ENCODE measurements around the gene BFAR.
"Not testable (repeated sequence)": the region's sequence is repeated elsewhere in the genome, so short reads cannot be mapped to it uniquely, and the experiment has no call there.

The BFAR gene

DNA sequence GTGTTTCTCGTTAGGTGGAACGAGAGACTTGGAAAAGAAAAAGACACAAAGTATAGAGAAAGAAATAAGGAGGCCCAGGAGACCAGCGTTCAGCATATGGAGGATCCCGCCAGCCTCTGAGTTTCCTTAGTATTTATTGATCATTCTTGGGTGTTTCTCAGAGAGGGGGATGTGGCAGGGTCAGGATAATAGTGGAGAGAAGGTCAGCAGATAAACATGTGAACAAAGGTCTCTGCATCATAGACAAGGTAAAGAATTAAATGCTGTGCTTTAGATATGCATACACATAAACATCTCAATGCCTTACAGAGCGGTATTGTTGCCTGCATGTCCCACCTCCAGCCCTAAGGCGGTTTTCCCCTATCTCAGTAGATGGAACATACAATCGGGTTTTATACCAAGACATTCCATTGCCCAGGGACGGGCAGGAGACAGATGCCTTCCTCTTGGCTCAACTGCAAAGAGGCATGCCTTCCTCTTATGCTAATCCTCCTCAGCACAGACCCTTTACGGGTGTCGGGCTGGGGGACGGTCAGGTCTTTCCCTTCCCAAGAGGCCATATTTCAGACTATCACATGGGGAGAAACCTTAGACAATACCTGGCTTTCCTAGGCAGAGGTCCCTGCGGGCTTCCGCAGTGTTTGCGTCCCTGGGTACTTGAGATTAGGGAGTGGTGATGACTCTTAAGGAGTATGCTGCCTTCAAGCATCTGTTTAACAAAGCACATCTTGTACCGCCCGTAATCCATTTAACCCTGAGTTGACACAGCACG lies 3.6 kb downstream of the BFAR start:
- H3K27me3 ChIP-seq (ENCODE audit: control insufficient read depth, insufficient read depth, low read length); H3K9me3 ChIP-seq (ENCODE audit: control insufficient read depth, insufficient read depth, low read depth, low read length): not testable (repeated sequence)
- H3K4me3 ChIP-seq (ENCODE audit: low read depth, low read length) = peak overlapping the region; percentile 35; the same call in 1 of the 2 replicates
- peaks cover 17% of the 10 kb centered on the region for H3K36me3 ChIP-seq (ENCODE audit: control insufficient read depth, insufficient read depth, low read length)
- peaks cover 36% of the 10 kb centered on the region for H3K4me1 ChIP-seq (ENCODE audit: control insufficient read depth, insufficient read depth, low read length)
- H3K9ac ChIP-seq (ENCODE audit: low read length) = peak overlapping the region; percentile 66
- peak overlapping the region; percentile 94 for H3K27ac ChIP-seq (ENCODE audit: low read depth, low read length)

DNA sequence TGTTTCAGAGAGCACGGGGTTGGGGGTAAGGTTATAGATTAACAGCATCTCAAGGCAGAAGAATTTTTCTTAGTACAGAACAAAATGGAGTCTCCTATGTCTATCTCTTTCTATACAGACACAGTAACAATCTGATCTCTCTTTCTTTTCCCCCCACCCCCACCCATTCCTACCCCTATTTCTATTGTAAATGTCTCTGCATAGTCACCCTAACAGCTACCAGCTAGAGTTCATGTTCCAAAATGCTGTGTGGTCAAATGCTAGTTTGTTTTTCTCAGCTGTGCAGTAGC lies 4.1 kb downstream of the BFAR start:
- Histone ChIP-seq H3K9ac (ENCODE audit: low read length) (peak overlapping the region; percentile 66), H3K27ac (ENCODE audit: low read depth, low read length) (peak overlapping the region; percentile 62), H3K36me3 (ENCODE audit: control insufficient read depth, insufficient read depth, low read length) (peaks cover 17% of the 10 kb centered on the region), H3K4me1 (ENCODE audit: control insufficient read depth, insufficient read depth, low read length) (peaks cover 40% of the 10 kb centered on the region), H3K4me3 (ENCODE audit: low read depth, low read length) (peak overlapping the region; percentile 9)
- not testable (repeated sequence) for H3K9me3 ChIP-seq (ENCODE audit: control insufficient read depth, insufficient read depth, low read depth, low read length); H3K27me3 ChIP-seq (ENCODE audit: control insufficient read depth, insufficient read depth, low read length)

- peaks cover 31% of the 10 kb centered on the region for H3K4me1 ChIP-seq (ENCODE audit: control insufficient read depth, insufficient read depth, low read length)
- no peaks in the 10 kb centered on the region for H3K9me3 ChIP-seq (ENCODE audit: control insufficient read depth, insufficient read depth, low read depth, low read length)
- H3K4me3 ChIP-seq (ENCODE audit: low read depth, low read length) = no peak overlapping the region
- no peaks in the 10 kb centered on the region for H3K27me3 ChIP-seq (ENCODE audit: control insufficient read depth, insufficient read depth, low read length)
- no peak overlapping the region for H3K27ac ChIP-seq (ENCODE audit: low read depth, low read length)
- H3K36me3 ChIP-seq (ENCODE audit: control insufficient read depth, insufficient read depth, low read length) = peaks cover 33% of the 10 kb centered on the region
- no peak overlapping the region for H3K9ac ChIP-seq (ENCODE audit: low read length)
Observed at GRCh38 chr16:14640538-14640937, 7.8 kb downstream of the BFAR start.

DNA sequence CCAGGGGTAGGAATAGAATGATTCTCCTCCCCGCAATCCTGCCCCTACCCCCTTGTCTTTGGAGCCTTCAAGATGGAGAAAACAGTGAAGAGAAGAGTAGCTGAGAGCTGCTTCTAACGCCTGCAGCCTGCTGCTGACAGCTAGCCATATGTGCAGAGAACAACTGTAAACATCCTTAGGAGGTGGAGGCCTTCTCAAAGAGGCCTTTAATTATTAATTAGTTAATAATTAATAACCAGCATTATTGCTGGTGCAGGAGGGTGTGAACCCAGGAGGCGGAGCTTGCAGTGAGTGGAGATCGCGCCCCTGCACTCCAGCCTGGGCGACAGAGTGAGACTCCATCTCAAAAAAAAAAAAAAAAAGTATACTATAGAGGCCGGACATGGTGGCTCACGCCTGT lies 8.5 kb downstream of the BFAR start:
- Histone ChIP-seq H3K4me3 (ENCODE audit: low read depth, low read length) (no peak overlapping the region), H3K9ac (ENCODE audit: low read length) (no peak overlapping the region), H3K27ac (ENCODE audit: low read depth, low read length) (no peak overlapping the region), H3K4me1 (ENCODE audit: control insufficient read depth, insufficient read depth, low read length) (peaks cover 26% of the 10 kb centered on the region), H3K27me3 (ENCODE audit: control insufficient read depth, insufficient read depth, low read length) (no peaks in the 10 kb centered on the region), H3K36me3 (ENCODE audit: control insufficient read depth, insufficient read depth, low read length) (peaks cover 39% of the 10 kb centered on the region), H3K9me3 (ENCODE audit: control insufficient read depth, insufficient read depth, low read depth, low read length) (no peaks in the 10 kb centered on the region)

GRCh38 chr16:14641926-14642325 lies 9.2 kb downstream of the BFAR start:
- no peak overlapping the region for H3K4me3 ChIP-seq (ENCODE audit: low read depth, low read length)
- peaks cover 26% of the 10 kb centered on the region for H3K4me1 ChIP-seq (ENCODE audit: control insufficient read depth, insufficient read depth, low read length)
- no peak overlapping the region for H3K9ac ChIP-seq (ENCODE audit: low read length)
- no peaks in the 10 kb centered on the region for H3K9me3 ChIP-seq (ENCODE audit: control insufficient read depth, insufficient read depth, low read depth, low read length)
- H3K27ac ChIP-seq (ENCODE audit: low read depth, low read length) = no peak overlapping the region
- no peaks in the 10 kb centered on the region for H3K27me3 ChIP-seq (ENCODE audit: control insufficient read depth, insufficient read depth, low read length)
- peaks cover 46% of the 10 kb centered on the region for H3K36me3 ChIP-seq (ENCODE audit: control insufficient read depth, insufficient read depth, low read length)

DNA sequence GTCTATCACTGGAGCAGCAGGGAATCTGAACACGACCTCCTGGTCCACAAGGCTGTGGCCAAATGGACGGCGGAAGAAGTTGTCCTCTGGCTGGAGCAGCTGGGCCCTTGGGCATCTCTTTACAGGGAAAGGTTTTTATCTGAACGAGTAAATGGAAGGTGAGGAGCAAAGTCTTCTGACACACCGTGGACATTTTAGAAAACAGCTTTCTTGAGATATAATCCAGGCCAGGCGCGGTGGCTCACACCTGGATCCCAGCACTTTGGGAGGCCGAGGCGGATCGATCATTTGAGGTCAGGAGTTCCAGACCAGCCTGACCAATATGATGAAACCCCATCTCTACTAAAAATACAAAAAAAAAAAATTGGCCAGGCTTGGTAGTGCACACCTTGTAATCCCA lies 17.1 kb downstream of the BFAR start:
- no peaks in the 10 kb centered on the region for H3K27me3 ChIP-seq (ENCODE audit: control insufficient read depth, insufficient read depth, low read length)
- no peaks in the 10 kb centered on the region for H3K4me1 ChIP-seq (ENCODE audit: control insufficient read depth, insufficient read depth, low read length)
- H3K36me3 ChIP-seq (ENCODE audit: control insufficient read depth, insufficient read depth, low read length) = peaks cover 87% of the 10 kb centered on the region
- H3K27ac ChIP-seq (ENCODE audit: low read depth, low read length) = no peak overlapping the region
- no peak overlapping the region for H3K4me3 ChIP-seq (ENCODE audit: low read depth, low read length)
- H3K9ac ChIP-seq (ENCODE audit: low read length) = no peak overlapping the region
- no peaks in the 10 kb centered on the region for H3K9me3 ChIP-seq (ENCODE audit: control insufficient read depth, insufficient read depth, low read depth, low read length)

DNA sequence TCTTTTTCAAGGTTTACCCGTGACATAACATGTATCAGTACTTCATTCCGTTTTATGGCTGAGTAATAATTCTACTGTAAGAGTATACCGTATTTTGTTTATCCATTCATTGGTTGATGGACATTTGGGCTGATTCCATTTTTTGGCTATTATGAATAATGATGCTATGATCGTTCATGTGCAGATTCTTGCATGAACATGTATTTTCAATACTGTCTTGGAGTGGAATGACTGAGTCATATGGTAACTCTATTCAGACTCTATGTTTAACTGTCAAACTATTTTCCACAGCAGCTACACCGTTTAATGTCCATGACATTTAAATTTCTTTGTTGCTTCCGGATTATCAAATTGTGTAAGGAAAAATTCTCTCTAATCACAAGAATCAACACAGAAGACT lies 17.9 kb downstream of the BFAR start:
- Histone ChIP-seq H3K27me3 (ENCODE audit: control insufficient read depth, insufficient read depth, low read length) (no peaks in the 10 kb centered on the region), H3K27ac (ENCODE audit: low read depth, low read length) (no peak overlapping the region), H3K9me3 (ENCODE audit: control insufficient read depth, insufficient read depth, low read depth, low read length) (no peaks in the 10 kb centered on the region), H3K9ac (ENCODE audit: low read length) (no peak overlapping the region), H3K4me1 (ENCODE audit: control insufficient read depth, insufficient read depth, low read length) (no peaks in the 10 kb centered on the region), H3K4me3 (ENCODE audit: low read depth, low read length) (no peak overlapping the region), H3K36me3 (ENCODE audit: control insufficient read depth, insufficient read depth, low read length) (peaks cover 84% of the 10 kb centered on the region)

DNA sequence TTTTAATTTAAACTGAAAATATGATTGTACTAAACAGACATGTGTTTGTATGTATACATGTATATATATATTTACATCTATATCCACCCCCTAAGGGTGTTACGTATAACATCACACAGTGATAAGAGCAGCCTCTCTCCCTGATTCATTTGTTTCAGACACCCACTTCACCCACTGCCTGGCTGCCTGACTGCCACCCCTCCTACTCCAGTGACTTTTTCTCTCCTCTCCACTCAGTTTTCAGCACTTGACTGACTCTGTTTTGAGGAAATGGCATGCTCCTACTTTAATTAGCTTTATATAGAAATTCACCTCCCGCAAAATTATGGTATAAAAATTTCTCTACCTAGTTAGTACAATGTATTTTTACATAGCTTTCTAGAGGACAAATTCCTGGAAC lies 20.0 kb downstream of the BFAR start:
- no peak overlapping the region for H3K27ac ChIP-seq (ENCODE audit: low read depth, low read length)
- H3K9me3 ChIP-seq (ENCODE audit: control insufficient read depth, insufficient read depth, low read depth, low read length) = no peaks in the 10 kb centered on the region
- no peaks in the 10 kb centered on the region for H3K4me1 ChIP-seq (ENCODE audit: control insufficient read depth, insufficient read depth, low read length)
- no peak overlapping the region for H3K9ac ChIP-seq (ENCODE audit: low read length)
- no peaks in the 10 kb centered on the region for H3K27me3 ChIP-seq (ENCODE audit: control insufficient read depth, insufficient read depth, low read length)
- no peak overlapping the region for H3K4me3 ChIP-seq (ENCODE audit: low read depth, low read length)
- peaks cover 77% of the 10 kb centered on the region for H3K36me3 ChIP-seq (ENCODE audit: control insufficient read depth, insufficient read depth, low read length)

DNA sequence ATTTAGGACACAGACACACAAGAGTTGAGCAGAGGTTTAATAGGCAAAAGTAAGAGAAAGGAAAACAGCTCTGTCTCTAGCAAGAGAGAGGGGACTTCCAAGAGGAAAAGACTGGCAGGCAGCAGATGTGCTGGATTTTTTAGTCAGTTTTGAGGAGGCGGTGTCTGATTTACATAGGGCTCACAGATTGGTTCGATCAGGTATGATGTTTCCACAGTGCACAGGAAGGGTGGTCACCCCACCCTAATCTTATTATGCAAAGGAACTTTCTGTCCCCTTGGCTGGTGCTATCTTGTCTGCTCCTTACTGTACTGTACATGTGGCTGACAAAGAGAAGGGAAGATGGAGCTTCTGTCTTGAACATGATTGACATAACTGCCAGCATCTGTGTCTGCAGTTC lies 25.3 kb downstream of the BFAR start:
- H3K9ac ChIP-seq (ENCODE audit: low read length) = no peak overlapping the region
- no peaks in the 10 kb centered on the region for H3K27me3 ChIP-seq (ENCODE audit: control insufficient read depth, insufficient read depth, low read length)
- no peak overlapping the region for H3K4me3 ChIP-seq (ENCODE audit: low read depth, low read length)
- H3K36me3 ChIP-seq (ENCODE audit: control insufficient read depth, insufficient read depth, low read length) = peaks cover 67% of the 10 kb centered on the region
- H3K9me3 ChIP-seq (ENCODE audit: control insufficient read depth, insufficient read depth, low read depth, low read length) = no peaks in the 10 kb centered on the region
- H3K4me1 ChIP-seq (ENCODE audit: control insufficient read depth, insufficient read depth, low read length) = no peaks in the 10 kb centered on the region
- H3K27ac ChIP-seq (ENCODE audit: low read depth, low read length) = no peak overlapping the region

GRCh38 chr16:14667347-14668266 lies 34.9 kb downstream of the BFAR start:
- H3K9me3 ChIP-seq (ENCODE audit: control insufficient read depth, insufficient read depth, low read depth, low read length) = no peaks in the 10 kb centered on the region
- H3K27ac ChIP-seq (ENCODE audit: low read depth, low read length) = no peak overlapping the region
- no peak overlapping the region for H3K9ac ChIP-seq (ENCODE audit: low read length)
- H3K36me3 ChIP-seq (ENCODE audit: control insufficient read depth, insufficient read depth, low read length) = peaks cover 58% of the 10 kb centered on the region
- H3K4me3 ChIP-seq (ENCODE audit: low read depth, low read length) = no peak overlapping the region
- no peaks in the 10 kb centered on the region for H3K4me1 ChIP-seq (ENCODE audit: control insufficient read depth, insufficient read depth, low read length)
- H3K27me3 ChIP-seq (ENCODE audit: control insufficient read depth, insufficient read depth, low read length) = no peaks in the 10 kb centered on the region

GRCh38 chr16:14668556-14669223 lies 35.9 kb downstream of the BFAR start:
- H3K36me3 ChIP-seq (ENCODE audit: control insufficient read depth, insufficient read depth, low read length) = peaks cover 51% of the 10 kb centered on the region

More at GRCh38 chr16:14668556-14669223, 35.9 kb downstream of the BFAR start:
- Histone ChIP-seq H3K4me1 (ENCODE audit: control insufficient read depth, insufficient read depth, low read length) (no peaks in the 10 kb centered on the region), H3K9me3 (ENCODE audit: control insufficient read depth, insufficient read depth, low read depth, low read length) (no peaks in the 10 kb centered on the region), H3K27ac (ENCODE audit: low read depth, low read length) (no peak overlapping the region), H3K4me3 (ENCODE audit: low read depth, low read length) (no peak overlapping the region), H3K27me3 (ENCODE audit: control insufficient read depth, insufficient read depth, low read length) (no peaks in the 10 kb centered on the region), H3K9ac (ENCODE audit: low read length) (no peak overlapping the region)

All from HUES6 (cell line).